CD14-positive monocyte (primary cell): ENCODE measurements around the gene AKR1C2. TPM values are rescaled to one million over a fixed set of nuclear protein-coding genes. Genes with fewer than 3 reads are reported as not detected.
"Not testable (repeated sequence)": the region's sequence is repeated elsewhere in the genome, so short reads cannot be mapped to it uniquely, and the experiment has no call there.

Experiments used
- DNase-seq, 3 donors: peaks; one replicate each; pipeline ENCODE4 v3.0.0-alpha.2; 2011 to 2022
- H2AFZ ChIP-seq: 2 replicates; pipeline ENCODE4 v1.6.0; 2012; ENCODE audit warnings: mild to moderate bottlenecking, low read depth, low read length, inconsistent platforms; ENCODE audit not compliant: insufficient read depth, poor library complexity, severe bottlenecking
- H3K27ac ChIP-seq, 2 donors: 1 replicate in 1 of 2; 2 replicates in 1 of 2; pipeline ENCODE4 v1.5.1; 2012 to 2013; ENCODE audit warnings: low read length in 2 of 2, control low read depth in 1 of 2, inconsistent platforms in 1 of 2, low read depth in 1 of 2, mild to moderate bottlenecking in 1 of 2
- H3K27me3 ChIP-seq, 2 donors: one replicate each; pipeline versions ENCODE4 v1.6.0 to v1.6.1; 2011 to 2013; ENCODE audit warnings: low read length in 2 of 2; ENCODE audit not compliant: control insufficient read depth in 2 of 2, insufficient read depth in 2 of 2
- H3K36me3 ChIP-seq, 2 donors: replicated peaks in 1 of 2; 1 replicate in 1 of 2; 2 replicates in 1 of 2; pipeline versions ENCODE4 v1.5.1 to v1.6.1; 2012 to 2013; ENCODE audit warnings: low read length in 2 of 2, control low read depth in 1 of 2, inconsistent platforms in 1 of 2, mild to moderate bottlenecking in 1 of 2; ENCODE audit not compliant: insufficient read depth in 2 of 2, control insufficient read depth in 1 of 2
- H3K4me1 ChIP-seq, 2 donors: 1 replicate in 1 of 2; 2 replicates in 1 of 2; pipeline versions ENCODE4 v1.5.1 to v1.6.1; 2012 to 2013; ENCODE audit warnings: low read length in 2 of 2, control low read depth in 1 of 2, inconsistent platforms in 1 of 2, mild to moderate bottlenecking in 1 of 2, moderate library complexity in 1 of 2; ENCODE audit not compliant: insufficient read depth in 2 of 2, control insufficient read depth in 1 of 2
- H3K4me2 ChIP-seq: replicated peaks from 2 replicates; pipeline ENCODE3; 2012; ENCODE audit warnings: low read length, moderate library complexity, mild to moderate bottlenecking; ENCODE audit not compliant: poor library complexity, severe bottlenecking; ENCODE audit errors: extremely low read depth
- H3K4me3 ChIP-seq, 3 experiments: fragments of 200-600 bp in 1 of 3; sonication (generic) in 1 of 3; replicated peaks in 1 of 3; 1 replicate in 2 of 3; 2 replicates in 1 of 3; pipeline ENCODE4 v1.5.1; 2011 to 2013; ENCODE audit warnings: low read length in 3 of 3, mild to moderate bottlenecking in 3 of 3, control low read depth in 2 of 3, low read depth in 2 of 3, inconsistent platforms in 1 of 3, moderate library complexity in 1 of 3
- H3K79me2 ChIP-seq: 2 replicates; pipeline ENCODE4 v1.6.0; 2012; ENCODE audit warnings: mild to moderate bottlenecking, control low read depth, inconsistent platforms, low read length, moderate library complexity; ENCODE audit not compliant: insufficient read depth
- H3K9ac ChIP-seq: 2 replicates; pipeline ENCODE4 v1.6.0; 2017; ENCODE audit warnings: low read length, mild to moderate bottlenecking; ENCODE audit not compliant: insufficient read depth, poor library complexity, severe bottlenecking
- H3K9me3 ChIP-seq, 2 donors: replicated peaks in 1 of 2; 1 replicate in 1 of 2; 2 replicates in 1 of 2; pipeline versions ENCODE4 v1.5.1 to v1.6.1; 2012 to 2013; ENCODE audit warnings: low read length in 2 of 2, control low read depth in 1 of 2; ENCODE audit not compliant: control insufficient read depth in 1 of 2, insufficient read depth in 1 of 2
- H4K20me1 ChIP-seq: 2 replicates; pipeline ENCODE4 v1.6.0; 2012; ENCODE audit warnings: mild to moderate bottlenecking, low read length, control low read depth, moderate library complexity; ENCODE audit not compliant: insufficient read depth
- H3K27ac Mint-ChIP-seq, 7 donors: one replicate each; pipeline ENCODE4 v1.8.0; 2020; ENCODE audit warnings: mild to moderate bottlenecking in 7 of 7, mixed read lengths in 7 of 7, moderate library complexity in 6 of 7, inconsistent platforms in 2 of 7
- H3K27me3 Mint-ChIP-seq, 3 donors: one replicate each; pipeline ENCODE4 v1.8.0; 2021 to 2022; ENCODE audit warnings: low read depth in 3 of 3, mild to moderate bottlenecking in 3 of 3, mixed read lengths in 3 of 3, moderate library complexity in 3 of 3, inconsistent platforms in 1 of 3
- H3K36me3 Mint-ChIP-seq, 2 donors: one replicate each; pipeline ENCODE4 v1.8.0; 2020; ENCODE audit warnings: mixed read lengths in 2 of 2, inconsistent platforms in 1 of 2, mild to moderate bottlenecking in 1 of 2
- H3K4me1 Mint-ChIP-seq: one replicate; pipeline ENCODE4 v1.8.0; 2020; ENCODE audit warnings: mild to moderate bottlenecking, mixed read lengths
- H3K4me3 Mint-ChIP-seq, 2 donors: one replicate each; pipeline ENCODE4 v1.8.0; 2020; ENCODE audit warnings: mild to moderate bottlenecking in 2 of 2, mixed read lengths in 2 of 2, moderate library complexity in 1 of 2
- H3K9me3 Mint-ChIP-seq, 7 donors: one replicate each; pipeline ENCODE4 v1.8.0; 2020 to 2022; ENCODE audit warnings: mixed read lengths in 7 of 7, mild to moderate bottlenecking in 6 of 7, moderate library complexity in 6 of 7, inconsistent platforms in 2 of 7
- WGBS: methylation state at CpG from one replicate; pipeline ENCODE4 v1.1.5; 2013; ENCODE audit warnings: missing lambda C conversion rate; ENCODE audit not compliant: insufficient coverage; 5-methylcytosine and 5-hydroxymethylcytosine counted together
- intact Hi-C, 2 donors: fragments of 100-400 bp; cut with micrococcal nuclease; formaldehyde crosslinking; loops; one replicate each; pipeline versions ENCODE4 v1.15.0 to v1.15.1; 2023
- polyA plus RNA-seq, 3 donors: library from polyadenylated mRNA; depleted of rRNA in 1 of 3; unstranded in 2 of 3; stranded (reverse) in 1 of 3; fragments of 300-500 nt in 2 of 3; fragments of >200 nt in 1 of 3; fragmentation: Illumina TruSeq in 2 of 3; gene quantifications; 1 replicate in 2 of 3; 2 replicates in 1 of 3; pipeline ENCODE4 v1.2.3, GENCODE V29; 2012 to 2021

AKR1C2 gene
- polyA plus RNA-seq, 3 donors, result 0.13 TPM; not detected in 2

DNA sequence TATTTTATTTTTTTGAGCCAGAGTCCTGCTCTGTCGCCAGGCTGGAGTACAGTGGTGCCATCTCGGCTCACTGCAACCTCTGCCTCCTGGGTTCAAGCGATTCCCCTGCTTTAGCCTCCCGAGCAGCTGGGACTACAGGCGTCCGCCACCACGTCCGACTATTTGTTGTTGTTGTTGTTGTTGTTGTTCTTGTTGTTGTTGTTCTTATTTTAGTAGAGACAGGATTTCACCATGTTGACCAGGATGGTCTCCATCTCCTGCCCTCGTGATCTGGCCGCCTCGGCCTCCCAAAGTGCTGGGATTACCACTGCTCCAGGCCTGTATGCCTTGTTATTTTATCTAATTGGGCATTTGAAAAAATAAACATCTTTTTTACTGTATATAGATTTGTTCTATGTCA lies 42.1 kb downstream of the AKR1C2 start:
- intact Hi-C loops, H3K4me1 ChIP-seq, H4K20me1 ChIP-seq, H3K36me3 ChIP-seq, H3K4me1 Mint-ChIP-seq, H3K9ac ChIP-seq, H3K27ac ChIP-seq, H3K36me3 Mint-ChIP-seq, H3K4me3 Mint-ChIP-seq, H2AFZ ChIP-seq, H3K79me2 ChIP-seq, H3K27me3 ChIP-seq, H3K4me3 ChIP-seq, H3K27ac Mint-ChIP-seq, H3K4me2 ChIP-seq, H3K27me3 Mint-ChIP-seq, DNase-seq, H3K9me3 Mint-ChIP-seq, H3K9me3 ChIP-seq: not testable (repeated sequence)
- WGBS, result 100% methylated on average over 3 of the region's 11 CpGs

DNA sequence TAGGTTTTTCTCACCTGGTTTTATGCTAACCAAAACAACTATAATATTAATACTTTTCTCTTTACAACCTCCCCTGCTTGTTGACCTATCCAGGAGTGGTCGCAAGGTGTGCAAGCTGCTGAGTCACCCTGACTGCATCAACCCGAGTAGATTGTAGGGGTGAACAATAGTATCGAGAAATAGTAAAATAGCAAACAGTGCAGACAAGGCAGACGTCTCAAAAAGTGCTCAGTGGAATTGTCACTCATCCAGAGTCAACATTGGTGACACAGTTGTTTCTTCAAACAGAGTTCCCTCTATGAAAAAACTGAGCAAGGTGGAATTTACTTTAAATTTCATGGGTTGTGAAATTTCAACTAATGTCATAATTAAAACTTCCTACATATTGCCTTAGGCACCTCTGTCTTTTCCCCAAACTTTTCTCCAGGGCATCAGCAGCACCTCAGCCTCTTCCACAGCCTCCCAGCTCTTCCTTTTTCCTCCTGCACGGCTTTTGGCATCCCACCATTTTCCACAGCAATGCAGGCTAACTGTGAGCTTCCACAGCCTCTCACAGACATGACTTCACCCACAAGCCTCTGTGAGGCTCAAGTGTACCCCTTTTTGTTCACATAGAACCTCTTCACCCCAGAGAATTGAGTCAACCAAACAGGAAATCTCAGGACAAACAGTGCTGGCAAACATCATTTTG lies 46.6 kb downstream of the AKR1C2 start:
- H2AFZ ChIP-seq, result not testable (repeated sequence)
- intact Hi-C loops, result loop anchor here in 1 of 2 donors (5.0 kb wide), 1 partner anchor 50 kb away; no protein-coding TSS in a partner anchor

DNA sequence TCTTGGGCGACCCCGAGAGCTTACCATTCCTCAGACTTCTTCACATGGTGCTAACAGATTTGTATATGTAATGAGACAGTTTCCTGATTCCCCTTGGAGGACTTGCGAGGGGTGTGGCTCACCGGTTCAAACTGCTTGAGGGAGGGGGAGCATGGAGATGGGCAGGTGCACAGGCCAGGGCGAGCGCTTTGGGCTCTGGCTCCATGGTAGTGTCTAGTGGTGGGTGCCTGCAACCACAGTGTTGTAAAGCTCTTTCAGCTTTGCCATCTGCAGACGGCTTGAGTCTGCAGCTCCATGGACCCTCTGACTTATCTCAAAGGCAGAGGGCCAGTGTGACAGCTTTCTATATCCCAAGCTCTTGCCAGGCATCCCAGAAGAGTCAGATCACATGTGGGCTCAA lies 47.6 kb downstream of the AKR1C2 start:
- intact Hi-C loops, result loop anchor here in 1 of 2 donors (5.0 kb wide), 1 partner anchor 51 kb away; no protein-coding TSS in a partner anchor

More for the DNA sequence above, 46.6 kb downstream of the AKR1C2 start:
- no CpG with 5 or more reads among the region's 5 CpGs for WGBS
- not testable (repeated sequence) for H3K9me3 Mint-ChIP-seq, H3K79me2 ChIP-seq, H3K27me3 Mint-ChIP-seq, DNase-seq, H3K27ac Mint-ChIP-seq, H3K4me1 Mint-ChIP-seq, H3K4me2 ChIP-seq, H3K4me1 ChIP-seq, H3K4me3 Mint-ChIP-seq, H3K27me3 ChIP-seq, H4K20me1 ChIP-seq, H3K9ac ChIP-seq, H3K4me3 ChIP-seq, H3K27ac ChIP-seq, H3K36me3 ChIP-seq, H3K9me3 ChIP-seq, H3K36me3 Mint-ChIP-seq

More for the DNA sequence above, 47.6 kb downstream of the AKR1C2 start:
- H3K27me3 ChIP-seq, H3K9me3 Mint-ChIP-seq, H3K27me3 Mint-ChIP-seq, H3K4me1 Mint-ChIP-seq, H2AFZ ChIP-seq, H3K9ac ChIP-seq, DNase-seq, H3K4me2 ChIP-seq, H3K79me2 ChIP-seq, H3K27ac Mint-ChIP-seq, H4K20me1 ChIP-seq, H3K4me3 Mint-ChIP-seq, H3K4me1 ChIP-seq, H3K36me3 Mint-ChIP-seq, H3K36me3 ChIP-seq, H3K27ac ChIP-seq, H3K9me3 ChIP-seq, H3K4me3 ChIP-seq: not testable (repeated sequence)
- WGBS, result no CpG with 5 or more reads among the region's 7 CpGs
